Activated naive CD8-positive, alpha-beta T cell treated with anti-CD3 and anti-CD28 coated beads, Interleukin-2, amount 10 ng/mL, durations not matched to agents 7 days and 5 days (primary cell): ENCODE measurements around the gene FRMPD2. TPM values are rescaled to one million over a fixed set of nuclear protein-coding genes. Genes with fewer than 3 reads are reported as not detected.
A peak's percentile ranks its signal among the peaks of the same experiment; 100 is the strongest.
"Not testable (repeated sequence)": the region's sequence is repeated elsewhere in the genome, so short reads cannot be mapped to it uniquely, and the experiment has no call there.

Source experiments
- ATAC-seq: fragments of 150-1000 bp; cut with Tn5 transposase; one replicate; pipeline ENCODE4 v1.10.0; 2021; ENCODE audit warnings: low read depth, moderate library complexity
- POLR2A ChIA-PET: fragments of 350-600 bp; sonication (Branson Sonifier 250); formaldehyde crosslinking; loops from one replicate; lab custom pipeline; 2021; ENCODE audit warnings: antibody characterized with exemption; lab: Charles Lee
- DNase-seq: peaks from one replicate; pipeline ENCODE4 v3.0.0; 2021
- H3K27ac Mint-ChIP-seq: one replicate; pipeline ENCODE4 v1.8.0; 2022; ENCODE audit warnings: mild to moderate bottlenecking, mixed read lengths
- H3K27me3 Mint-ChIP-seq: one replicate; pipeline ENCODE4 v1.8.0; 2022; ENCODE audit warnings: mild to moderate bottlenecking, moderate library complexity, mixed read lengths
- H3K36me3 Mint-ChIP-seq: one replicate; pipeline ENCODE4 v1.8.0; 2021; ENCODE audit warnings: mild to moderate bottlenecking, mixed read lengths
- H3K4me1 Mint-ChIP-seq: one replicate; pipeline ENCODE4 v1.8.0; 2021; ENCODE audit warnings: mixed read lengths
- H3K4me3 Mint-ChIP-seq: one replicate; pipeline ENCODE4 v1.8.0; 2022; ENCODE audit warnings: mild to moderate bottlenecking, moderate library complexity, mixed read lengths
- H3K9me3 Mint-ChIP-seq: one replicate; pipeline ENCODE4 v1.8.0; 2021; ENCODE audit warnings: mixed read lengths
- total RNA-seq, 2 experiments: library from RNA; stranded (reverse); gene quantifications; one replicate each; pipeline ENCODE4 v1.2.3, GENCODE V29; 2021

The FRMPD2 gene
- total RNA-seq, 2 experiments from 2014 or later, result not detected

GRCh38 chr10:48186264-48186804 is 88.2 kb downstream of the FRMPD2 start:
- H3K36me3 Mint-ChIP-seq, ATAC-seq, DNase-seq, H3K4me1 Mint-ChIP-seq, H3K9me3 Mint-ChIP-seq, H3K27ac Mint-ChIP-seq, H3K27me3 Mint-ChIP-seq, POLR2A ChIA-PET, H3K4me3 Mint-ChIP-seq: not testable (repeated sequence)

GRCh38 chr10:48184224-48184623 is 90.3 kb downstream of the FRMPD2 start:
- DNase-seq (no peak), ATAC-seq (no peak)
- no peaks in the 10 kb centered on the region for H3K4me1 Mint-ChIP-seq
- H3K36me3 Mint-ChIP-seq, result no peaks in the 10 kb centered on the region
- H3K27me3 Mint-ChIP-seq, result peaks cover 8% of the 10 kb centered on the region
- H3K9me3 Mint-ChIP-seq, result no peaks in the 10 kb centered on the region
- POLR2A ChIA-PET, result no interaction called here
- H3K27ac Mint-ChIP-seq, result no peak overlapping the region
- no peak overlapping the region for H3K4me3 Mint-ChIP-seq

GRCh38 chr10:48172715-48173114 is 101.8 kb downstream of the FRMPD2 start:
- H3K4me1 Mint-ChIP-seq, H3K27ac Mint-ChIP-seq, H3K27me3 Mint-ChIP-seq, DNase-seq, ATAC-seq, POLR2A ChIA-PET, H3K36me3 Mint-ChIP-seq, H3K9me3 Mint-ChIP-seq, H3K4me3 Mint-ChIP-seq: not testable (repeated sequence)

DNA sequence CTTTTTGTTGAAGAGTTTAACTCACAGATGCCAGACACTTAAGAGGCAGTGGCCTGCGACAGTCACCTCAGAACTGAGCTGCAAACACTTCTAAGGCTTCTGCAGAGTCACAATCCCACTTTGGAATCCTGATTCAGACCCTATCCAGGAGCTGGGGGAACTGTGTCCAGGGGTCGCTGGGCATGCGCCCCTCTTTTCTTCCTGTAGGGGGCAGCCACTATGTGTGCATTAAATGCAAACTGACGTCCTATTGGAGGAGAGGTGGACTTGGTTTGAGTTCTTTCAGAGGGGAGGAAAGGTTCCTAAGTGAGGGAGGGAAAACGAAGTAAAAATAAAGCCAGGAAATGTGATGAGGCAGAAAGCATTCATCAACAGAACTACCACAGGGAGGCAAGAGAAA is 113.8 kb downstream of the FRMPD2 start:
- H3K4me3 Mint-ChIP-seq, H3K27me3 Mint-ChIP-seq, ATAC-seq, H3K9me3 Mint-ChIP-seq, H3K36me3 Mint-ChIP-seq, POLR2A ChIA-PET, DNase-seq, H3K27ac Mint-ChIP-seq, H3K4me1 Mint-ChIP-seq: not testable (repeated sequence)

- H3K27me3 Mint-ChIP-seq, H3K4me1 Mint-ChIP-seq, DNase-seq, H3K36me3 Mint-ChIP-seq, H3K4me3 Mint-ChIP-seq, H3K9me3 Mint-ChIP-seq, H3K27ac Mint-ChIP-seq, POLR2A ChIA-PET, ATAC-seq: not testable (repeated sequence)
Measured at GRCh38 chr10:48160163-48160562, 114.3 kb downstream of the FRMPD2 start.

GRCh38 chr10:48154211-48155140 is 120.0 kb downstream of the FRMPD2 start:
- H3K4me1 Mint-ChIP-seq, H3K27ac Mint-ChIP-seq, POLR2A ChIA-PET, H3K4me3 Mint-ChIP-seq, H3K9me3 Mint-ChIP-seq, H3K27me3 Mint-ChIP-seq, H3K36me3 Mint-ChIP-seq, DNase-seq: not testable (repeated sequence)
- peak; percentile 39 for ATAC-seq

DNA sequence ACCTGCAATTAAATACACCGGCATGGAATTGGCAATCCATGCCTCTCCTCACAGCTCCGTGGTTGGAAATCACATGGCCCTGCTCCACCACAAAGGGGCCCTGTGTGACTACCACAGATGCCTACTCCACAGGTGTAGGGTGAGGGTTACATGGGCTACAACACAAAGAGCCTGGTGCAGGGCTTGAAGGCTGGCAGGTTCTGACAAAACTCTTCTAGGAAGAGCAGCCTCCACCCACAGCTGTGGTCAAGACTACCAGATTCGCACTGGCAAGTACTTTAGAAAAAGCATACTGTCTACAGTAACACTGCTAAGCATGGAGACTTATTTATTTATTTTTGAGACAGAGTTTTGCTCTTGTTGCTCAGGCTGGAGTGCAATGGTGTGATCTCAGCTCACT is 126.9 kb downstream of the FRMPD2 start:
- H3K4me1 Mint-ChIP-seq, ATAC-seq, H3K27me3 Mint-ChIP-seq: not testable (repeated sequence)

DNA sequence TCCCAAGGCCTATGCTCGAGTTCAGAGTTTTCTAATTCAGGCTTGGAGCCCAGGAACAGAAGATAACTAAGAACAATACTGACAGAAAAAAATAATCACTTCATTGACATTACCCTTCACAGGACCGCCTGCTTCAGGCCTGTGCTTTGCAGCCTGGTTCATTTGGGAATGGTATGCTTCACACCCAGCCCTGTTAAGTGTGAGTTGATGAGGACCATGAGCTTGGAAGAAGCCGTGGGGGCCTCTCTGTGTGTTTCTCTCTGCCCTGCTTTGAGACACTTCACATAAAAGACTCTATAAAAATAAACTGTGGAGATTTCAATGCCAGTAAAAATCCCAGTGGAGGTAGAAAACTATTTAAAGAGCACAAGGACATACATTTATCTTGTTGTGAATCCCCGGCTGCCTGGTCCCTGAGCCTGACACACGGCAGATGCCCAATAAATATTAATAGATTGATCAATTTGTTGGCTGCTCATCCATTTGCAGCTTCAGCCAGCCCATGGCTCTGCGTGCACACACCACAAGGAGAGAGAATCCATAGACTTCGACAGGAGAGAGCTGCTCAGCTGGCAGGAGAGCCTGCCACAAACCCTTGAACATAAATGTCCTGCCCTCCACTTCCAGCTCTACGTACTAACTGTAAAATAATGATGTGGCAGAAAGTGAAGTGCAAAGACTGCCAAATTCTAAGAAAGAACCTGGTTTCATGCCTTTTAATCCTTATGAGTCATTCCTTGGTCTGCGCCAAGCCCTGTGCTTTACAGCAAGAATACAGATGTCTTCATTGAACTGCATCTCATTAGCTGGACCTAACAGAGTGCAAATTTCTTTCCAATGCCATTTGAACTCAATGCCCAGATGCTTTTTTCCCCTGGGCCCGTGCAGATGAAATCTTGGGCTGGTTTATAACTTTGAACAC is 130.5 kb downstream of the FRMPD2 start:
- ATAC-seq, result not testable (repeated sequence)

More for the DNA sequence above, 126.9 kb downstream of the FRMPD2 start:
- H3K4me3 Mint-ChIP-seq, H3K36me3 Mint-ChIP-seq, H3K9me3 Mint-ChIP-seq, POLR2A ChIA-PET, H3K27ac Mint-ChIP-seq, DNase-seq: not testable (repeated sequence)

DNA sequence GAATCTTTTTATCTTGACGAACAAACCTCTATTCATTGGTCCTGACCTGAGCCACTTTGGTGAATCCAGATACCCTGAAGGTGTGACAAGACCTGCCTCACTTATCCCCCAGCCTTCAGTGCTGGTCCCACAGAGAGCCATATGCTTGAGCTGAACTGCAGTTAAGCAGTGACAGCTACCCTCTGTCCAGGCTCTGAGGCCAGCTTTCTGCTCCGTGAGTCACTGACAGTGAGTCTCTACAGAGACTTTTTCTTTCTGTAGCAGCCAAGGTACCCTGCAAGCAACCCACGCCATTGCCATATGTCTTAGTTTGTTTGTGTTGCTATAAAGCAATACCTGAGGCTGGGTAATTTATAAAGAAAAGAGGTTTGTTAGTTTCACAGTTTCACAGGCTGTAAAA is 133.5 kb downstream of the FRMPD2 start:
- DNase-seq, POLR2A ChIA-PET, H3K27me3 Mint-ChIP-seq, ATAC-seq, H3K9me3 Mint-ChIP-seq, H3K4me1 Mint-ChIP-seq, H3K4me3 Mint-ChIP-seq, H3K36me3 Mint-ChIP-seq, H3K27ac Mint-ChIP-seq: not testable (repeated sequence)

More for the DNA sequence above, 130.5 kb downstream of the FRMPD2 start:
- H3K27ac Mint-ChIP-seq, H3K4me3 Mint-ChIP-seq, H3K36me3 Mint-ChIP-seq, H3K9me3 Mint-ChIP-seq, H3K4me1 Mint-ChIP-seq, POLR2A ChIA-PET, DNase-seq, H3K27me3 Mint-ChIP-seq: not testable (repeated sequence)

DNA sequence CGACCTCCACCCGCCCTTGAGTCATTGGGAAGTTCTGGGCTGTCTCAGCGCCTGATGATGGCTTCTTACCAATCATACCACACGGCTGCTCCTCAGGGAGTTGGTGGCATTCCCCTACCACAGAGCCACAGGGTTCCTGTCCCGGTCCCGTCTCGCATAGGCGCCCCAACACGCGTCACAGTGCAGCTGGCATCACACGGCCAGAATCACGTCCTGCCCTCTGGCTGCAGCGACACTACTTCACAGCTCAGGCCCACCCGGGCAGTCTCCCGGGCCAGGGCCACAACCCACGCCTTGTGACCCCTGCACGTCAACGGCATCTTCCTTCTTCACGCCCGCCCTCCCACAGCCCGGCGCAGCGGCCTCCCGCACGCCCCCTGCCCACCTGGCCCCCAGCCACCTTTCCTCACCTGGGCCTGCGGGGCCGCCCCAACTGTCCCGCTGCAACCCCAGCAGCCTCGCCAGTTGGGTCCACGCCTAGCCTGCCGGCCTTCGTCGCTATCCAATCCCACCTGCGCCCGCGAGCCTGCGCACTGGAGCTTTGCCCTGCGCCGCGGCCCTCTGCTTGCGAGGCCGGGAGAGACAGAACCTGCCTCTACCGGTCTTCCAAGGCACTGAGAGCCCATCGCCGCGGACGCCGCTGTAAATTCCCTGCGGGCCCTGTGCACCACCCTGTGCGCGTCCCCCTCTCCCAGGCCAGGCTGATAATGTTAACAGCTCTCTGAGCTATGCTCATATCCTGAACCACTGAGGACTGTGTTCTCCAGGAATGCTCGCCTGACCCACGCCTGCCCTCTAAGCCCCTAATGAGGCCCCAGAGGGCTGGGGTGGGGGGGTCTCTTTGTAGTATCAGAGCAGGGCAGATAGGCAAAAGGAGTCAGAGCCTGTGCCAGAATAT is 134.3 kb downstream of the FRMPD2 start:
- H3K4me3 Mint-ChIP-seq, H3K36me3 Mint-ChIP-seq, H3K27me3 Mint-ChIP-seq, POLR2A ChIA-PET, H3K4me1 Mint-ChIP-seq, DNase-seq, H3K9me3 Mint-ChIP-seq, H3K27ac Mint-ChIP-seq: not testable (repeated sequence)
- ATAC-seq, result peak; percentile 33

GRCh38 chr10:48128954-48129353 is 145.5 kb downstream of the FRMPD2 start:
- H3K36me3 Mint-ChIP-seq, H3K4me1 Mint-ChIP-seq, H3K4me3 Mint-ChIP-seq, POLR2A ChIA-PET, H3K27ac Mint-ChIP-seq, DNase-seq, H3K9me3 Mint-ChIP-seq, ATAC-seq, H3K27me3 Mint-ChIP-seq: not testable (repeated sequence)

GRCh38 chr10:48126251-48126650 is 148.2 kb downstream of the FRMPD2 start:
- H3K4me3 Mint-ChIP-seq, ATAC-seq, H3K4me1 Mint-ChIP-seq, H3K27me3 Mint-ChIP-seq, H3K36me3 Mint-ChIP-seq, H3K9me3 Mint-ChIP-seq, DNase-seq, POLR2A ChIA-PET, H3K27ac Mint-ChIP-seq: not testable (repeated sequence)
